Ishikawa (cell line): ENCODE results near the gene RBPJ.

Source experiments
- CEBPB ChIP-seq: IDR thresholded peaks from 2 replicates; pipeline ENCODE4 v1.6.1; 2012
- CREB1 ChIP-seq: IDR thresholded peaks from 2 replicates; pipeline ENCODE4 v1.6.1; 2012; ENCODE audit warnings: low read depth
- EP300 ChIP-seq: IDR thresholded peaks from 2 replicates; pipeline ENCODE4 v1.6.1; 2012; ENCODE audit warnings: borderline replicate concordance
- TAF1 ChIP-seq: IDR thresholded peaks from 2 replicates; pipeline ENCODE4 v1.6.1; 2012; ENCODE audit warnings: low read depth, mild to moderate bottlenecking
- TEAD4 ChIP-seq: IDR thresholded peaks from 2 replicates; pipeline ENCODE4 v1.6.1; 2012
- YY1 ChIP-seq: IDR thresholded peaks from 2 replicates; pipeline ENCODE4 v1.6.1; 2012; ENCODE audit warnings: low read depth
- TF ChIP-seq, protein P1 (sequence below): IDR thresholded peaks from 2 replicates; pipeline ENCODE4 v1.6.1; 2012; ENCODE audit warnings: low read depth, mild to moderate bottlenecking
- TF ChIP-seq, protein P2 (sequence below): IDR thresholded peaks from 2 replicates; pipeline ENCODE4 v1.6.1; 2012

DNA sequence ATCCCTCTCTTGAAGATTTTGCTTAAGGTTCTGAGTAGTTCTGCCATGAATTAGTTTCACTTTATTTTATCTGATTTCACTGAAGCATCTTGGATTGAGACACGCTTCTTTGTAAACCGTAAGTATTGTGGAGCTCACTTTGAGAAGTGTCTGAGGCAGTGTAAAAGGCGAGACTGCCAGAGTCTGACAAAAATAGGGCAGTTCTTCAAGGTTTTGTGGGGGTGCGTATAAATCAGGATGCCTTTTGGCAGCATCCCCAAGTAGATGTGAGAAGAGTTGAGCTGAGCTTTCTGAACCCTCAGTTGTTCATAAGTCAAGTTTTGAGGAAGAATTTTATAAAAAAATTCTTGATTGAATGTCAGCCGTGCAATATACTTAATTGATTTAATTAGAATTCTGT is 76.3 kb downstream of the RBPJ start:
- no peak for TF ChIP-seq EP300
- TF ChIP-seq, protein P1, sequence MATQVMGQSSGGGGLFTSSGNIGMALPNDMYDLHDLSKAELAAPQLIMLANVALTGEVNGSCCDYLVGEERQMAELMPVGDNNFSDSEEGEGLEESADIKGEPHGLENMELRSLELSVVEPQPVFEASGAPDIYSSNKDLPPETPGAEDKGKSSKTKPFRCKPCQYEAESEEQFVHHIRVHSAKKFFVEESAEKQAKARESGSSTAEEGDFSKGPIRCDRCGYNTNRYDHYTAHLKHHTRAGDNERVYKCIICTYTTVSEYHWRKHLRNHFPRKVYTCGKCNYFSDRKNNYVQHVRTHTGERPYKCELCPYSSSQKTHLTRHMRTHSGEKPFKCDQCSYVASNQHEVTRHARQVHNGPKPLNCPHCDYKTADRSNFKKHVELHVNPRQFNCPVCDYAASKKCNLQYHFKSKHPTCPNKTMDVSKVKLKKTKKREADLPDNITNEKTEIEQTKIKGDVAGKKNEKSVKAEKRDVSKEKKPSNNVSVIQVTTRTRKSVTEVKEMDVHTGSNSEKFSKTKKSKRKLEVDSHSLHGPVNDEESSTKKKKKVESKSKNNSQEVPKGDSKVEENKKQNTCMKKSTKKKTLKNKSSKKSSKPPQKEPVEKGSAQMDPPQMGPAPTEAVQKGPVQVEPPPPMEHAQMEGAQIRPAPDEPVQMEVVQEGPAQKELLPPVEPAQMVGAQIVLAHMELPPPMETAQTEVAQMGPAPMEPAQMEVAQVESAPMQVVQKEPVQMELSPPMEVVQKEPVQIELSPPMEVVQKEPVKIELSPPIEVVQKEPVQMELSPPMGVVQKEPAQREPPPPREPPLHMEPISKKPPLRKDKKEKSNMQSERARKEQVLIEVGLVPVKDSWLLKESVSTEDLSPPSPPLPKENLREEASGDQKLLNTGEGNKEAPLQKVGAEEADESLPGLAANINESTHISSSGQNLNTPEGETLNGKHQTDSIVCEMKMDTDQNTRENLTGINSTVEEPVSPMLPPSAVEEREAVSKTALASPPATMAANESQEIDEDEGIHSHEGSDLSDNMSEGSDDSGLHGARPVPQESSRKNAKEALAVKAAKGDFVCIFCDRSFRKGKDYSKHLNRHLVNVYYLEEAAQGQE, result no peak
- no peak for TF ChIP-seq YY1
- no peak for TF ChIP-seq TEAD4
- TF ChIP-seq, protein P2, sequence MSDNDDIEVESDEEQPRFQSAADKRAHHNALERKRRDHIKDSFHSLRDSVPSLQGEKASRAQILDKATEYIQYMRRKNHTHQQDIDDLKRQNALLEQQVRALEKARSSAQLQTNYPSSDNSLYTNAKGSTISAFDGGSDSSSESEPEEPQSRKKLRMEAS, result no peak
- TF ChIP-seq TAF1, result no peak
- TF ChIP-seq CREB1, result no peak
- TF ChIP-seq CEBPB, result no peak
